ENCODE measurements around the gene NEMP1.
A peak's percentile ranks its signal among the peaks of the same experiment; 100 is the strongest.

The NEMP1 gene

DNA sequence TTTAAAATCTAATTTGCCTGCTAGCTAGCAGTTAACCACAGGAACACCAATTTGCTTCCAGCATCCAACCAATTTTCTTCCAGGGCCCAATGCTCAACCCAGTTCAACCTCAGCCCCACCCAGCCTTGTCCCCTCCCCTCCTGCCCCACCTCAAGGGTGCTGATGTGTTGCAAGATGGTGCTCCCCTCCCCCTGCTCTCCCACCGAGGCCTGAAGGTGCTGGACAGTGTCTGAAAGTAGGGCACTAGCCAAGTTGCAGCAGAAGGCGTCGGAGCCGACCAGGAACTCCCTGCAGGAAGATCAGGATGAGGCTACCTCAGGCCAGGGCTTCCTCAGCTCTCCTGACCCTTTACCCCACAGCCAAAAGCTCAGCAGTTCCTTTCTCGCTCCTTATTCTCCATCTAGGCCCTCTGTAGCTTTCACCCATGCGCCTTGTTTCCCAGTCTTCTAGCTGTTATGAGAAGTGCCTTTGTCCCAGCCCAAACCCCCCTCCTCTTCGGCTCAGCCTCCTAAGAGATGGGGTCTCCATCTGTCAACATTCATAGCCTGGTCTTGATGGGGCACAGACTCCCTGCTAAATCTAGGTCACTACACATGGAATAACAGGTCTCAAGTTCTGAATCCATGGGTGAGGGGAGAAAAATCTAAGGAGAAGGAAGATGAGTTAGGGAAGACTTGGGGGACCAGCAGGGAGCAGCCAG is 29.0 kb upstream of the NEMP1 start:
- no peak for DNase-seq

DNA sequence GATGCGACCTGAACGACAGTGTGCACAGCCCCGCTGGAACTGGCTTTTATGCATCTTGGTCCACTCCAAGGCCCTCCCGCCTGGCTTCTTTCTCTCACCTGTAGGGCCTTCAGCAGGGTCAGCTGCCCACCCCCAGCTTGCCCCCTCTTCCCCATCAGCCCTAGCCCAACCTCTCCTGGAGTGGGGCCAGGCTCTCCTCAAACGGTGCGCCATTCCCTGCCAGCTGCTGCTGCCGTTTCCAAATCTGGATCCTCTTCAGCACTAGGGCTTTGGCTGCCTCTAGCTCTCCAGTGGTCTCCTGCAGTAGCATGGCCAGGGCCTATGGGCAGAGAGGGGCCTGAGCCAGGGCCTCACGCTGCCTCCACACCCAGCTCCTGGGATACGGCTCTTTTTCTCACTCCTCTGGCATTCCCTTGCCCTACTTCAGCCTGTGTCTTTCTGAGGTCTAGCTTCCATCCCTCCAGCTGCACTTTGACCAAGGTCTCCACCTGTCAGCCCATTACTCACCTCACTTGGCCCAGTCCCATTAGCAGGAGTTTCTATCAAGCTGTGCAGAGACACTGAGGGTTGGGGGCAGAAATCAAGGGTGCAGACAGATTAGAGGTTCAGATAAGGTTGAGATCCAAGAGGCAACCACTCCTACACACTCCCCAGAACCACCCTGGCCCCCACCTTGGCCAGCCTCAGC is 27.6 kb upstream of the NEMP1 start:
- DNase-seq: no peak

DNA sequence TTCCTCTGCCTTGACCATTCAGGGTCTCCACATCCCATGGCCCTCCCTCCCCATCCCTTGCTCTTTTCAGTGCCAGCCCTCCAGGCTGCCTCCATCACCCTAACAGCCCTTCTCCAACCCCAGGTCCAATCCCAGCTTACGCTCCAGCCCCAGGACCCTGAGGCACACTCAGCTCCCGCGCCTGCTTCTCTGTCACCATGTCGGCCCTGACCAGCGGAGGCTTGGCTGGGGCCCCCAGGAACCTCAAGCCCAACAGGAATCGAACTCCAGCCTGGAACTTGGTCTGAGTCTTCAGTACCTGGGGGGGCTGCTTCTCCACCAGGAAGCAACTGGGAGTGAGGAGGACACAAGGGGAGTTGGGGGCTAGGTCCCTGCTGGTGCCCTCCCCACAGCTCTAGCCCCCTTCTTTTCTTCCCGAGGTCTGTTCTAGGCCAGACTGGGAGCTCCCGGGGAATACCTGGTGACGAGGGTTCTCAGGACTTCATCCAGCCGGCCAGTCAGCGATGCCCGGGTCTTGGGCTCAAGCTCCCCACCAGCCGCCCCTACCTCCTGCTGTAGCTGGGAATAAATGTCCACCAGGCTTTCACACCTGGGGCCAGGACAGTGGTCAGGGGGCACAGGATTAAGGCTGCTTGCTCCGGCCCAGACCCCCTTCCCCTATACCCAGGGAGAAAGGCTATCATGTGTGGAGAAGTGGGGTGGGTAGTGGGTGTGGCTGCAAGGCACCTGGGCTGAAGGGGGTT is 26.6 kb upstream of the NEMP1 start:
- DNase-seq: no peak

DNA sequence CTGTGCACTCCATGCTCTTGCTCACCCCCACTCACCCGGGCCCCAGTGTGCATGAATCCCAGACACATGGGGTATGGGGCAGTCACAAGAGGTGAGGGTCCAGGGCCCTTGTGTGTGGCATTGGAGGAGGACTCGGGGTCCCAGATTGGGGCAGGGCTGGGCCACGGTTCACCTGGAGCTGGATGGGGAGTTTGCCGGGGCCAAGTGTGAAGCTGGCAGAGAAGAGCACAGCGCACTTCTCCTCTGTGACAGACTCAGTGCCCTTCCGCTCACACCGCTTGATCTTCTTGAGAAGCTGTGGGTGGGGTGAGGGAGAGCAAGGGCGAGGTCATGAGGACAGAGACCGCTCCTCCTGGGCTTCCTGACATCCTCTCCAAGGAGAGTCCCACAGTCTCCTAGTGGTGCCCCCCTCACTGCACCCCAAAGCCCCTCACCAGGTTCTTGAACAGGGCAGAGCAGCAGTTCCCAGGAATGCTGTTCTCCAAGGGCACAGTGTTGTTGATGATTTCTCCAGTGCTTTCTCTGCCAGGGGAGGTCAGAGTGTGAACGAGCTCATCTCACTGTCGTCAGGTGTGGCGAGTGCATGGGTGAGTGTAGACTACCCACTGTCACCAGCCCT is 25.8 kb upstream of the NEMP1 start:
- DNase-seq: no peak

DNA sequence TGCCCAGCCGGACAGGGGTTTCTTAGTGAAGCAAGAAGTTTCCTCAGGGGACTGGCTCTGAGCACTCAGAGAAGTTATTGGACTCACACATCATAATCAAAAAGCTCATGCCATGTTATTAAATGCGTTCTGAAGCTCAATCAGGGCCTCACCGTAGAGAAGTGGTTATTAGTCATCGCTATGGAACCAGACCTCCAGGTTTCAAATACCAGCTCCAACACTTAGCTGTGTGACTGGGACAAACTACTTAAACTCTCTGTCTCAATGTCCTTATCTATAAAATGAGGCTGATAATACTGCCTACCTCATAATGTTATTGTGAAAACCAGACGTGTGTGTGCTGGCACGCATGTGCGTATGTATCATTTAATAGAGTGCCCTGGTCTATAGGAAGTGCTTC is 25.3 kb upstream of the NEMP1 start:
- DNase-seq: no peak

DNA sequence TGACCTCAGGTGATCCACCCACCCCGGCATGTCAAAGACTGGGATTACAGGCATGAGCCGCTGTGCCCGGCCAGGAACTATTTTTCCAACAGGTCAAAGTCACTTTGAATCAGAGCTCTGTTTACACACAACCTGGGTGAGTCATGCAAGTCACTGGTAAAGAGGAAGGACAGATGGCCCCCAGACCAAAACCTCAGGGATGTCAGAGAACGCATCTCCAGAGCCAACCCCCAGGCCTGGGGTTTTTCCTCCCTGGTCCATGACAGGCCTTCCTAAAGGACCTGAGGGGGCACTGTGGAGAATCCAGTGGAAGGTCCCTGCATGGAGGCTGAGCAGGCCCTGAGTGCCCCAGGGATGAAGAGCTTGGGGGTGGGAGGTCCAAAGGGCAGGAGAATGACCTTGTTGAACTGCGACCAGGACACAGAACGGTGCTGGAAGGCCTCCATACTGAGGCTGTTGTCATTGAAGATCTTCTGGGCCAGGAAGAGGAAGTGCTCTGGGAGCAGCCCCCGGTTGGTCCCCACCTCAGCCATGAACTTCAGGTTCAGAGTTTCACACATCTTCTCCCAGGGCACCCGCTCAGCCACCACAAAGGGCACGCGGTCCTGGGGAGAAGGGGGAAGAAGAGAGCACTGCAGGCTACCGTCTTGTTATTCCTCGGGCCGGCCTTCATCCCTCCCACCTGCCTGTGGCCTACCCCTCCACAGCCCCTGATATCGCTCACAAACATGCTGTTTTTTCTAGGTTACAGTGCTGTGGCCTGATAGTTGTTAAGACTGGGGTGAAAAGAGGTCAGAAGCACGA is 23.5 kb upstream of the NEMP1 start:
- DNase-seq: no peak

DNA sequence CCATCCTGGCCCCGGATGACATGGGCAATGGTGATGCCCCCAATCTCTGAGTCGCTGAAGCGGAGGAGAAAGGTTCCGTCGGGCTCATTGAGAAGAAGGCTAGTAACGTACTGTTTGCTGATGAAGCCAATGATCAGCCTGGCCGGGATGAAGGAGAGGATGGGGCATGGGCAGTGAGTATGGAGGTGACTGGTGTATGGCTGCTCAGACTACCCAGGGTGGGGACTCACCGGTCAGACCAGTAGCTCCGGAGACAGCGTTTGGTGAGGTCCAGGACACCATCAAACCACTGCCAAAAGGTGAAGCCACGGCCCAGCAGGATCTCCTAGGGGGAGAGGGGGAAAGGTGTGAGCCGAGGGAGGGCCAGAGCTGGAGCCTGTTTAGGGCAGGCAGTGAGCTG is 21.2 kb upstream of the NEMP1 start:
- no peak for DNase-seq

DNA sequence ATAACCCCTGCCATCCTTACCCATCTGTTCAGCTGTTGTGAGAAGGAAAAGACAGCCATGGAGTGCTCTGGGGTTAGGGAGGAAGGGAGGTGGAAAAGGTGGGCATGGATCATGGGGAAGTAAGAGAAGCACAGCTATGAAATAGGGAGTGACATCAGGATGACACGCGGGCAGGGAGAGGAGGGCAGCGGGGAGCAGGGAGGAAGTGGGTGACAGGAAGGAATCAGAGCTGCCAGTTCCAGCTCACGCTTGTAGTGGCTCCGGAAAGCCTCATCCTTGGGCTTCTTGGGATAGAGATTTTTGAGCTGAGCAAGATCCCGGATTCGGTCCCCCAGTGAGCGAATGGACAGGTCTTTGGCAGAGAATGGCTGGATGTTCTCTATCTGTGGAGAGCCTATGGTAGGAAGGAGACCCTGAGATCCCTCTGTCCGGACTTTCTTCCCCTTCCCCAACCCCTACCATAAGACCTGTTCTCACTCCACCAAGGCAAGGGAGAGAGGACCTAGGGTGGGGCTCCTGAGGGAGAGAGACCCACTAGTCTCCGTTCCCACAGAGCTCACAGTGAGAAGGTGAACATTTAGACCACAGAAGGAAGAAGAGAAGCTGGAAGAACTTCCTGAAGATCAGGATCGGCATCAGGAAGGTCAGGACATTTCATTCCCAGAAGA is 20.6 kb upstream of the NEMP1 start:
- DNase-seq: no peak

DNA sequence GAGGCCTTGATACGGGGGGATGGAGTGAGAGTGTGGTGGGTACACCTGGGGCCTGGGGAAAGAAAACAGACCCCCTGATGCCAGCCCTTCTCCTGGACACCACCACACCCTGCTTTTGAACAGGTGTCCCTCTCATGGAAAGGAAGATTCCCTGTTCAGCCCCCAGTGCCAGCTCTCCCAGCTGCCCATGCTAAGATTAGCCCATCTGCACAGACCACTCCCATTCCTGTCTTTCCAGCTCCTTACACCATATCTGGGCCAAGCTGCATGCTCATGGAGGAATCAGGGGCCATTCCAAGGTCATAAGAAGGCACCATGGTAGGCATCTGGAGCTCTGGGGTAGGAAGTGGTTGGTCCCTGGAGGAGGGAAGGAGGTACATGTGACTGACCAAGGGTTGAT is 20.0 kb upstream of the NEMP1 start:
- DNase-seq: no peak

DNA sequence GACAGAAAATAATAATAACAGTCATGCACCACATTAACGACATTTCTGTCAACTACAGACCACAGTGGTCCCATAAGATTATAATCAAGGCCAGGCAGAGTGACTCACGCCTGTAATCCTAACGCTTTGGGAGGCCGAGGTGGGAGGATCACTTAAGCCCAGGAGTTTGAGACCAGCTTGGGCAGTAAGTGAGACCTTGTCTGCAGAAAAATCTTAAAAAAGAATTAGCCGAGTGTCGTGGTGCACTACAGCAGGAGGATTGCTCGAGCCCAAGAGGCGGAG is 18.9 kb upstream of the NEMP1 start:
- DNase-seq: no peak

DNA sequence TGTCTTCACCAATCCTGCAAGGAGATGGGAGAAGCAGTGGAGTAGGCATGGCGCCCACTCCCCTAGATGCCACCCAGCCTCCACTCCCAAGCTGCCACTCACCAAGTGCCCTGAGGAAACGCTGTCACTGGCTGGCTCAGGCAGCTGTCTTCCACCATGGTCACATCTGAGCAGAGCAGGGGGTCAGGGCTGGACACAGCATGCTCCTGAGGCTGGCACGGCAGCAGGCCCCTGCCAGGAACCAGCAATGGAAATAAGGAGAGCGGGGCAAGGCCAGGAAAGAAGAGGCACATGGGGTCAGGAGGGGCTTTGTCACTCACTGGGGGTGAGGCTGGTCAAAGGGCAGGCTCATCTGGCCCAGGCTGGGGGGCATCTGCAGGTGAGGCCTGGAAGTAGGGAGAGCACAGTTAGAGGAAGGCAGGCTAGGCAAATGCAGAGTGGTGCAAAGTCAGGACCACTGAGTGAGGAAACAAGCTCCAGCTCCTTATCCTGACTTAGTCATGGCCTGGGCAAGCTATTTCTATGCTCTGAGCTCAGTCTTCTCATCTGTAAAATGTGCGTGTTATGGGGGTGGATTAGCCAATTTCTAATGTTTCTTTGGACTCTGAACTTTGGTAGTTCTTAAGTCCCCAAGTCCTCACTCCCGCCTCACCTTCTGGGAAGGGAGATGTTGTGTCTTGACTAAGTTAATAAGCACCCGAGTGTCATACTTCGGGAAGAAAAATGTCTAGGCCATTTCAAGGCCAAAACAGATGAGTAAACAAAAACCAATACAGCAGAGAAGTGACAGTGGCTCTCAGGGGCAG is 18.4 kb upstream of the NEMP1 start:
- no peak for DNase-seq

DNA sequence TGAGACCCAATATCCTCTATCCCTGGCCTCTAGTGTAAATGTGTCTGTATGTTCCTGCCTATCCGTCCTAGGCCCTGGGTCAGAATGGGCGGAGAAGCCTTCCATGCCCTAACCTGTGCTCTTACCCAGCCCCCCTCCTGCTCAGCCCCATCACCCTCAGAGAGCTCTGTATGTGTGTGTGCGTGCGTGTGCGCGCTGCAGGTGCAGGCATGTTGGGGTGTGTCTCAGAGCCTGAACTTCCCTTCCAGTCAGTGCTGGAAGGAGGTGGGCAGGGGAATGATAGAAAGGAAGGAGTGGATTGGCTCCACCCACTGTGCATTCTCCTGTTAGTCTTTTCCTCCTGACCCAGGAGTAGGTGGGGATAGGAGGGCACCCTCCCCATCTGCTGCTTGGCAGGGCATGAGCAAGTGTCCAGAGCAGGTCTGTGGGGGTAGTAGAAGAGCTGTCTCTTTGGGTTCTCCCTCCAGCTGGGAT is 17.5 kb upstream of the NEMP1 start:
- DNase-seq: no peak

DNA sequence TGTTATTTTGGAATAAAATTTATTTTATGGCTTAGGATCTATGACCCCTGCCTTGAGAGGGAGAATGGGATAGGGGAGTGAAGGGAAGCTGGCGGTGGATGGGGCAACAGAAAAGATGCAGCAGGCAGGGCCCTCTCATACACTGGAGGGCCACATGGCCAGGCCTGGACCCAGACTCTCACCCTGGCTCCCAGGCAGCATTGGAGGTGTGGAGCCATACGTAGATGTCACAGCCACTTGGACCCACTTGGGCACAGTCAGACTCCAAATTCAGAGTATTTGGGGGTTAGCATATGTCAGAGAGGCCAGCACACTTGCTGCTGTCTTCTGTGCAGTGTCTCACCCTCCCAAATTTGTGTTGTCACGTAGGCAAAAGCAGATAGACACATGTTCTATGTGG is 16.8 kb upstream of the NEMP1 start:
- DNase-seq: no peak

DNA sequence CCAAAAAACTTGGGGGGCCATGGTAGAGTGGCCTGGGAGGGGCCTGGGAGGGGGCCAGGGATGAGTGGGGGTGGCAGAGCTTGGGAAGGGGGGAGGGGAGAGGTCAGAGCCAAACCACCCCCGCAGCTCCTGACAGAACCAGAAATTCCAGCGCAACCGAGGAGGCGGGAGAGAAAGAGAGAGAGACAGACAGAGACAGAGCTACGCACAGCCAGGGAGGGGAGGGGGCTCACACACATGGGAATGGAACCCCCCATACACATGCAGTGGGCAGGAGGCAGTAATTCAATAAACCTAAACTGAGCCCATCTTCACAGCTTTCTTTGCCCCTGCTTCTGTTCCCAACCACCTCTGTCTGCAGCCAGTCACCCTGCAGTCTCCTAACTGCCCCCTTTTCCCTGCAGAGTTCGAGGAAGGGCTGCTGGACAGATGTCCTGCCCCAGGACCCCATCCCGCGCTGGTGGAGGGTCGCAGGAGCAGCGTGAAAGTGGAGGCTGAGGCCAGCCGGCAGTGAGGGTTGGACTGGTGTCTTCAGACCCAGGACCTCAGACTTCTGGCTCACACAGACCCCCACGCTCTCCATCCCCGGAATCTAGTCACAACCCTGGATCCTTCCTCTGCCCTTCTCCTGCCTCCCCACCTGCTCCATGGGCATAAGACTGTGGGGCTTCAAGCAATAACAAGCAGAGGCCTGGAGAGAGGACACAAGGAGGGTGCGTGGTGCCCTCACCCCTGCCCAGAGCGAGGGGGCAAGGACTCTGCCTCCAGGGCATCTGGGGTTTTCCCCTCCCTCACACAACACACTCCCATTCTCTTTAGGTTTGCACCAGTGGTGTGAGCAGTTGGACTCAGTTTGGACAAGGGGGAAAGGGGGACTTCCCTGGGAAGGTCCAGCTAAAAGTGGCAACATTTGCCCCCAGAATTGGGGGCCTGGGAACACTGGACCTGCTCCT is 15.9 kb upstream of the NEMP1 start:
- no peak for DNase-seq

DNA sequence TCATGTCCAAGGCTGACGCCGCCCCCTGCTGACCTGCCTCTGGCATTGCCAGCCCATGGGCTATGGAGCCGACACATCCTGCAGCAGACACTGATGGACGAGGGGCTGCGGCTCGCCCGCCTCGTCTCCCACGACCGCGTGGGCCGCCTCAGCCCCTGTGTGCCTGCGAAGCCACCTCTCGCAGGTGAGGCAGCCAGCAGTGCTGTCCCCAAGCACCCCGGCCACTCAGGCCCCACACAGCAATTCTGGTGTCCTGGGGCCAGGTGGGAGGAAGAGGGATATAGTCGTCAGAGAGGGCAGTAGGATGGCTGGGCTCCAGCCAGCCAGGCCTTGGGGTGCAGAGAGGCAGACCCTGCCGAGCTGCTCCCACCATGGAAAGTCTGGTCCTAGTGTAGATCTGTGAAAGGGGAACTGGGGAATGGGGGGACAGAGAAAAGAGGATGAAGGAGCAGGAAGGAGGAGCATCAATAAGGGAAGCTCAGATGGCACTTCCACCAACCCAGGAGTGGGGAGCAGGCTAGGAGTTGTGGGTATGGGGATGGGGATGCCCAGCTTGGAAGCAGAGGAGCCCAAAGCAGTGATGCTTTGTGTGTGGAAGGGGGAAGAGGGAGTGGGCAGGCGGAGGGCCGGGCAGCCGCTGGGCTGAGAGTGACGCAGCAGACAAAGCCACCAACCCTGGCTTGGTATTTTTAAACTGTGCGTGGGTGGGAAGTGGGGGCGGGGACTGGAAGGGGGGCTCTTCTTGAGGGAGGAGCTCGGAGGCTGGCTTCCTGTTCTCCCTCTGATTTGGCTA is 15.0 kb upstream of the NEMP1 start:
- peak in 3 of 4 experiments; percentile 25 to 40 (median 26) for DNase-seq

DNA sequence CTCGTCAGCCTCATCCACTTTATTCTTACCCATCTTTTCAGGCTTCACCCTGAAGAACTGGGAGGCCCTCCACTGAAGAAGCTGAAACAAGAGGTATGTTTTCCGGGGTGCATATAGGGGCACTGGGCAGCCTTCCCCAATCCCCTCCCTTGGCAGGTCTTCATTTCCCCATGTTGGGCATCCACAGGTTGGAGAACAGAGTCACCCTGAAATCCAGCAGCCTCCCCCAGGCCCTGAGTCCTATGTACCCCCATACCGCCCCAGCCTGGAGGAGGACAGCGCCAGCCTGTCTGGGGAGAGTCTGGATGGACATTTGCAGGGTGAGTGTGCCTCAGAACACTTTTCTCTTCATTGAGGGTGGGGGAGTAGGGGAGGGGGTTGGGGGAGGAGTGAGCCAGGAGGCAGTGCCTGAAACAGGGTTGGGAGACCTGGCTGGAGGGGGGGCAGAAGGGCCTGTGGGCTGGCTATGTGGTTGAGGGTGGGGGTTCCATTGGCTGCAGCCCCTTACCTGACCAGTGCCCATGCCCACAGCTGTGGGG is 14.4 kb upstream of the NEMP1 start:
- DNase-seq: no peak

DNA sequence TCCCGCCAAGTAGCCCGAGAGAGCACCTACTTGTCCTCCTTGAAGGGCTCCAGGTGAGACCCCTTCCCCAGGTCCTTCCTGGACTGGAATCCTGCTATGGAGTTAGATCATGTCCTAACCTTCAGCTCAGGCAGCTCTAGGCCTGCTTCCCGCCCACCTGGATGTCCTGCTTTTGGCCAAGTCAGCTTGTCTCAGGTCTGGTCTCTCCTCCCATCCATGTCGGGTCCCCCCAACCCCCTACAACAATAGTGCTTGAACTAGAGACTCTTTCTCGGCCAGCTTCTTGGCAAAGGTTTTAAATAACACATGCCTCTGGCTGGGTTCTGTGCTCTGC is 13.9 kb upstream of the NEMP1 start:
- no peak for DNase-seq

DNA sequence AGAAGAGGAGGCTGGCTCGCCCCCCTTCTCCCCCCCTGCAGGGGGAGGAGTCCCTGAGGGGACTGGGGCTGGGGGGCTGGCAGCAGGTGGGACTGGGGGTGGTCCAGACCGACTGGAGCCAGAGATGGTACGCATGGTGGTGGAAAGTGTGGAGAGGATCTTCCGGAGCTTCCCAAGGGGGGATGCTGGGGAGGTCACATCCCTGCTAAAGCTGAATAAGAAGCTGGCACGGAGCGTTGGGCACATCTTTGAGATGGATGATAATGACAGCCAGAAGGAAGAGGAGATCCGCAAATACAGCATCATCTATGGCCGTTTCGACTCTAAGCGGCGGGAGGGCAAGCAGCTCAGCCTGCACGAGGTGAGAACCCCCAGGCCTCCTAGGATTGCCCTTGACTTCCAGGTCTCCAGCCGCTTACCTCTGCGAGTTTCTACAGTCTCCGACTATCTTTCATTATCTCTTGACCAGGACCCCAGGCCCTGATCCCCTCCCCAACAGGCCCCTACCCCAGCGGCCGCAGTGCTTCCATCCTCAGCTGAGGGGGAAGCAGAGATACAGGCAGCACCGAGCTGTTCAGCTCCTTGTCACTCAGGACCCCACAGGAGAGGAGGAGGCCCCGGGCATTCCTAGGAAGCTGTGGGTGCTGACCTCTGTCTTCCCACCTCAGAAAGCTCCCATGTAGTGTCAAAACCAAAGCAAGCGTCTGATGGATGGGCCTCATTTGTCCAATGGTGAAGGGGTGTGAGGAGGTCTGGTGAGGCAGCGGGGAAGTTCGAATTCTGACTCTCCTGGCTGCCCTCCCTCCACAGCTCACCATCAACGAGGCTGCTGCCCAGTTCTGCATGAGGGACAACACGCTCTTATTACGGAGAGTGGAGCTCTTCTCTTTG is 13.3 kb upstream of the NEMP1 start:
- no peak for DNase-seq

All from activated naive CD4-positive, alpha-beta T cell (primary cell).